Activated naive CD8-positive, alpha-beta T cell treated with anti-CD3 and anti-CD28 coated beads, Interleukin-2, amount 50 U/mL, for 24 hours (primary cell): ENCODE data around the gene NPEPL1.
A peak's percentile ranks its signal among the peaks of the same experiment; 100 is the strongest.

ENCODE experiments used
- ATAC-seq: fragments of 150-1000 bp; cut with Tn5 transposase; one replicate; pipeline ENCODE4 v1.10.0; 2021
- DNase-seq: peaks from one replicate; pipeline ENCODE4 v3.0.0; 2021
- H3K27ac Mint-ChIP-seq: one replicate; pipeline ENCODE4 v1.8.0; 2021; ENCODE audit warnings: mild to moderate bottlenecking, mixed read lengths
- H3K27me3 Mint-ChIP-seq: one replicate; pipeline ENCODE4 v1.8.0; 2021; ENCODE audit warnings: mixed read lengths
- H3K36me3 Mint-ChIP-seq: one replicate; pipeline ENCODE4 v1.8.0; 2021; ENCODE audit warnings: low read depth, mixed read lengths
- H3K4me1 Mint-ChIP-seq: one replicate; pipeline ENCODE4 v1.8.0; 2021; ENCODE audit warnings: mixed read lengths
- H3K4me3 Mint-ChIP-seq: one replicate; pipeline ENCODE4 v1.8.0; 2021; ENCODE audit warnings: mild to moderate bottlenecking, moderate library complexity, mixed read lengths
- H3K9me3 Mint-ChIP-seq: one replicate; pipeline ENCODE4 v1.8.0; 2021; ENCODE audit warnings: mixed read lengths

Gene NPEPL1

DNA sequence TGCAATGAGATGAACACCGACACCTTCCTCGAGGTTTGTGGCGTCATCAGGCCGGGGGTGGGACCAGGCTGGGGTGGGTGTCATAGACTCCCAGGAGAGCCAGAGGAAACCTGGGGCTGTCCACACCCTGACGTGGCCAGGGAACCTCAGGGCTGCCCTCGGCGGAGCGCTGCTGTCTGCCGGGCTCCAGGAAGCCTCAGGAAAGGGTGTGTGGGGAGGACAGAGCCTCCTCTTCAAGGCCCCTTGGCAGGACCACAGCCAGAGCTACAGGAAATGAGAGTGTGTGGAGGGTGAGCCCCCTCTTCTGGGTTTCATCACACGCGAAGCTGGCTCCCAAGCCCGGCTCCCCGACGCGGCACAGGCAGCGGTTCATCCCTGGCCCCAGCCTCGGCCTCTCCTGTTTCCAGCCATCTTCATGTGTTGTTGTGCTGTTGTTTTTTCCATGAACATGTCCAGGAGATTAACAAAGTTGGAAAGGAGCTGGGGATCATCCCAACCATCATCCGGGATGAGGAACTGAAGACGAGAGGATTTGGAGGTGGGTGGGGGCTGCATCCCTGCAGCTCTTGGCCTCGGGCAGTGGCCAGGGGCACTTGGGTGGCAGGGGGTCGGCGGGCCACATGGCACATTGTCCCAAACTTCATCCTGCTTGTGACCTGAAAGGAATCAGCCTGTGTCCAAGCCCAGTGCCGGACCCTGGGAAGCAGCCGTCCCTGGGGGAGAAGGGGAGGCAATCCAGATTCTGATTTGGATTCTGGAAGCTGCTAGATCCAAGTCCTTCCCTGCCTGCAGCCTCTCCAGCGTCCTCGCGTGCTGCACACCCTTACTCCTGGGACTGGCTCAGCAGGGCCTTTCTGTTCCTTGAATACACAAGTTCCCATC, 6.4 kb downstream of the NPEPL1 start:
- Mint-ChIP-seq H3K27me3 (no peaks in the 10 kb centered on the region), H3K9me3 (no peaks in the 10 kb centered on the region), H3K4me1 (peaks cover 12% of the 10 kb centered on the region), H3K4me3 (no peak overlapping the region), H3K36me3 (peaks cover 15% of the 10 kb centered on the region), H3K27ac (no peak overlapping the region)
- ATAC-seq (no peak), DNase-seq (no peak)

- no peaks in the 10 kb centered on the region for H3K9me3 Mint-ChIP-seq
- peaks cover 9% of the 10 kb centered on the region for H3K4me1 Mint-ChIP-seq
- DNase-seq, result no peak
- H3K27ac Mint-ChIP-seq, result peak overlapping the region; percentile 62
- no peak overlapping the region for H3K4me3 Mint-ChIP-seq
- no peak for ATAC-seq
- H3K36me3 Mint-ChIP-seq, result peaks cover 17% of the 10 kb centered on the region
- no peaks in the 10 kb centered on the region for H3K27me3 Mint-ChIP-seq
Observed at GRCh38 chr20:58699623-58700107, 7.1 kb downstream of the NPEPL1 start.

DNA sequence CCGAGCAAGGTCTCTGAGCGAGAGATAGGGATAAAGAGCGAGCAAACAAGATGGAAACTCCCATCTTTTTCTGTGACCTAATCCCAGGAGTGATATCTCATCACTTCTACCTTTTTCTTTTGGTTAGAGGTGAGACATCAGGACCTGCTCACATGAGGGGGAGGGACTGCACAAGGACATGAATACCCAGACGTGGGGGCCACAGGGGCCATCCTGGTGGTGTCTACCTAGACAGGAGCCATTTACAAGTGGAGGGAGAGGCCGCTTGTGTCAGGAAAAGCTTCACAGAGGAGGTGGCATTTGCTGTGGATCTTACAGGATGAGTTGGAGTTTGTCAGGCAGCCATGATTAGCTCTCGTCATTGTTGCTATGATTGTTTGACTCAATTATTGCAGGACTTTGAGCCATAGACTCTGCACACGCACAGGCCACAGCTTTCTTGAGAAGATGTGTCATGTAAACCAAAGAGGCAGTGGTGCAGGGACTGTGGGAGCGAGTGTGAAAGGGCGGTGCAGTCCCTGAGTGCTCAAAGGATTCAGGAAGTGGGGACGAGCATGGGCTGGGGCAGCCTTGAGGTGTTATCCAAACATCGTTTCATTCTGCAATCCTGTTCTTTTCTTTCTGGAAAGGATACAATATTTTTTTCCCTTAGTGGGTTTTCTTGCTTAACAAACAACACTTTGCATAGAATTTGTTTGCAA, 7.7 kb downstream of the NPEPL1 start:
- Mint-ChIP-seq H3K9me3 (no peaks in the 10 kb centered on the region), H3K36me3 (peaks cover 18% of the 10 kb centered on the region), H3K27me3 (no peaks in the 10 kb centered on the region), H3K4me3 (no peak overlapping the region), H3K4me1 (peaks cover 9% of the 10 kb centered on the region), H3K27ac (peak overlapping the region; percentile 62)
- DNase-seq, result no peak
- ATAC-seq, result peak; percentile 78

GRCh38 chr20:58700823-58701222, 8.2 kb downstream of the NPEPL1 start:
- no peak overlapping the region for H3K27ac Mint-ChIP-seq
- no peak for ATAC-seq
- H3K4me1 Mint-ChIP-seq, result peaks cover 9% of the 10 kb centered on the region
- H3K27me3 Mint-ChIP-seq, result no peaks in the 10 kb centered on the region
- no peaks in the 10 kb centered on the region for H3K9me3 Mint-ChIP-seq
- DNase-seq, result no peak
- no peak overlapping the region for H3K4me3 Mint-ChIP-seq
- peaks cover 18% of the 10 kb centered on the region for H3K36me3 Mint-ChIP-seq

GRCh38 chr20:58701431-58702160, 9.0 kb downstream of the NPEPL1 start:
- Mint-ChIP-seq H3K4me1 (peaks cover 9% of the 10 kb centered on the region), H3K27me3 (no peaks in the 10 kb centered on the region), H3K9me3 (no peaks in the 10 kb centered on the region), H3K36me3 (peaks cover 18% of the 10 kb centered on the region), H3K27ac (no peak overlapping the region), H3K4me3 (no peak overlapping the region)
- DNase-seq (no peak), ATAC-seq (no peak)

- Mint-ChIP-seq H3K27ac (no peak overlapping the region), H3K36me3 (peaks cover 16% of the 10 kb centered on the region), H3K4me1 (peaks cover 9% of the 10 kb centered on the region), H3K4me3 (no peak overlapping the region), H3K9me3 (no peaks in the 10 kb centered on the region), H3K27me3 (no peaks in the 10 kb centered on the region)
- ATAC-seq (no peak), DNase-seq (no peak)
Observed at GRCh38 chr20:58702161-58702510, 9.5 kb downstream of the NPEPL1 start.

- H3K4me3 Mint-ChIP-seq, result no peak overlapping the region
- no peak overlapping the region for H3K27ac Mint-ChIP-seq
- H3K27me3 Mint-ChIP-seq, result no peaks in the 10 kb centered on the region
- H3K9me3 Mint-ChIP-seq, result no peaks in the 10 kb centered on the region
- H3K4me1 Mint-ChIP-seq, result peaks cover 9% of the 10 kb centered on the region
- DNase-seq (no peak), ATAC-seq (no peak)
- H3K36me3 Mint-ChIP-seq, result peaks cover 16% of the 10 kb centered on the region
Observed at GRCh38 chr20:58702859-58703648, 10.5 kb downstream of the NPEPL1 start.

DNA sequence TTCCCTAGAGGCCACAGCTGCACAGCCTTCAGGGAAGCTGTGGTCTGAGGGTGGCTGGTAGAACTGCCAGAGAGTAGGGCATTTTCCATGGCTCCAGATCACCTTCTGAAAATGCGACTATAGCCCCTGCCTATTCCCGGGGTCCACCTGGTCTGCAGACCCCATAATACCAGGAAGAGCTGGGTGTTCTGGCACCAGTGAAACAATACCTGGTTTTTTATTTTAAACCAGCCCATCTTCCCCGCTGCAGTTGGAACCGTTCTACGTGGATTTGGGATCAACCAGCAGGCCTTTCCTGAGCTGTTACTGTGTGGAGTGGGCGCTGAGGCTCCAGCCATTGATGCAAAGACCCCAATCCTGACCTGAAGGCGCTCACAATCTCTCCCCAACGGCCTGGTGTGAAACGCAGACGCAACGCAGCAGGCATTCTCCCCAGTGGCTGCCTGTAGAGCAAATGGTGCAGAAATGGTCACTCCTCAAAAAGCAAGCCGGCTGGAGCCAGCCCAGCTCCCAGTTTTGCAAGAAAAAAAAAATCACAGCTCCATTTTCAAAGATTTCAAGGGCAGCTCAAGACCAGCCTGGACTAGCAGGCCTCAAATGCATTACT, 11.3 kb downstream of the NPEPL1 start:
- no peak for ATAC-seq
- peaks cover 16% of the 10 kb centered on the region for H3K36me3 Mint-ChIP-seq
- no peaks in the 10 kb centered on the region for H3K9me3 Mint-ChIP-seq
- no peak overlapping the region for H3K27ac Mint-ChIP-seq
- H3K4me1 Mint-ChIP-seq, result peaks cover 9% of the 10 kb centered on the region
- no peak for DNase-seq
- no peaks in the 10 kb centered on the region for H3K27me3 Mint-ChIP-seq
- H3K4me3 Mint-ChIP-seq, result no peak overlapping the region

DNA sequence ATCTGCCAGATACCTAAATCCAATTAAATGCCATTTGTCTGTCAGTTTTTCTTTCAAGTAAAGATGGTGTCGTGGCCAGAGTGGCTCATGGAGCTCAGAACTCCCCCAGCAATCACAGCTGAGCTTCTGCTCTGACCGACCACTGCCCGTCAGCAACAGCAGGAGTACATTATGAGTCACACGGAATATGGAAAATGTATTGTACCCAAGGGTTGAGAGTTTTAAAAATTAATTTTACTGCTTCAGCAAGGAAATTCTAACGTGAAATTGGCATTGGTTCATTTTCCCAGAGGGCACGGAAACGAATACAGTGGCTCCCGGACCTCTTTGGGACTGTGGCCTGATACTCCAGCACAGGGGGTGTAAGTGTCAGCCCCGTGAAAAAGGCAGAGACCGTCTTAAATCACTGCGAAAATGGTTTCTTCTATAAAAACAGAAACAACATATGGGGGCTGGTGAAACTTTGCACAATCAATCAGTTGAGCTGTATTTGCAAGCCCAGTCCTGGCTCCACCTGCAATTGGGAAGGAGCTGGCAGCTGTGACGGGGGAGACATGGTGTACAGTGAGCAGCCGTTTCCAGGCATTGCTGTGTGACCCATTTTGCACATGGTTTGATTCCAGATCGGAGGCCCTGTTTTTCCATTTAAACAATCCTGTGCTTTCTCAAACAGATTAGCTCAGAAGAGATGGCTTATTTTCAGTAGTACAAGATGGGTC, 12.8 kb downstream of the NPEPL1 start:
- Mint-ChIP-seq H3K4me1 (peaks cover 3% of the 10 kb centered on the region), H3K36me3 (peaks cover 13% of the 10 kb centered on the region), H3K9me3 (no peaks in the 10 kb centered on the region), H3K27me3 (no peaks in the 10 kb centered on the region), H3K4me3 (no peak overlapping the region), H3K27ac (no peak overlapping the region)
- DNase-seq, result no peak
- no peak for ATAC-seq

GRCh38 chr20:58706150-58706892, 13.7 kb downstream of the NPEPL1 start:
- DNase-seq, result no peak
- no peaks in the 10 kb centered on the region for H3K4me1 Mint-ChIP-seq
- H3K36me3 Mint-ChIP-seq, result peaks cover 12% of the 10 kb centered on the region
- no peak overlapping the region for H3K4me3 Mint-ChIP-seq
- no peak overlapping the region for H3K27ac Mint-ChIP-seq
- no peak for ATAC-seq
- H3K9me3 Mint-ChIP-seq, result no peaks in the 10 kb centered on the region
- no peaks in the 10 kb centered on the region for H3K27me3 Mint-ChIP-seq

DNA sequence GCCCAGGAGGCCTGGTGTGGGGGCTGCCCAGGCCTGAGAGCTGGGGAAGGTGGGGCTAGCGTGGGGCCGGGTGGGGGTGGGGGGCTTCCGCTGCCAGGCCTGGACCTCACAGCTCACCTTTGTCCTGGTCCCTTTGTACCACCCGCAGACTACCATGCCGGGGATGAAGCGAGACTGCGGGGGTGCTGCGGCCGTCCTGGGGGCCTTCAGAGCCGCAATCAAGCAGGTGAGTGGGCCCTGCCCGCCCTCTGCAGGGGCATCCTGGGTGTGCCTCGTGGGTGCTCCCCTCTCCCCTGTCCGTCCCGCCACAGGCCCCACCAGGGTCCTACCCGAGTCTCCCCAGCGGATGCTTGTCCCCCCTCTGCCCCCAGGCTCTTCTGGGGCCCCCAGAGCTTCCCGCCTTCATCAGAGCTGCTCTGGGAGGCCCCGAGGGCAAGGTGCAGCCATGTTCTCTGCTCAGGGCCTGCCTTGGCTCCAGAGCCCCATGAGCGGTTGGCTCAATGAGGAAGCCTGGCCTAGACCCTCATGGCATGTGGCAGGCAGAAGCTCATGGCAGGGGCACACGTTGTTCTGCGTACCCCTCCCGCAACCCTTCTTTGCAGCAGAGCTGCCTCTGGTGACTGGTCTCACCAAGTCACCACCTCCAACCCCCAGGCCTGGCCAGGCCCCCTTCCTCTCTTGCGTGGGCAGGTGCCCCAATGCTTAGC, 14.5 kb downstream of the NPEPL1 start:
- DNase-seq (no peak), ATAC-seq (no peak)
- no peak overlapping the region for H3K4me3 Mint-ChIP-seq
- no peaks in the 10 kb centered on the region for H3K9me3 Mint-ChIP-seq
- H3K27ac Mint-ChIP-seq, result no peak overlapping the region
- peaks cover 12% of the 10 kb centered on the region for H3K36me3 Mint-ChIP-seq
- no peaks in the 10 kb centered on the region for H3K27me3 Mint-ChIP-seq
- no peaks in the 10 kb centered on the region for H3K4me1 Mint-ChIP-seq

- Mint-ChIP-seq H3K4me3 (no peak overlapping the region), H3K27ac (no peak overlapping the region)
Observed at GRCh38 chr20:58707770-58708169, 15.2 kb downstream of the NPEPL1 start.

More at GRCh38 chr20:58707770-58708169, 15.2 kb downstream of the NPEPL1 start:
- ATAC-seq (no peak), DNase-seq (no peak)
- Mint-ChIP-seq H3K27me3 (no peaks in the 10 kb centered on the region), H3K9me3 (no peaks in the 10 kb centered on the region), H3K36me3 (peaks cover 7% of the 10 kb centered on the region), H3K4me1 (no peaks in the 10 kb centered on the region)
